Hematopoietic multipotent progenitor cell treated with erythropoietin and hydrocortisone succinate and interleukin-3 and kit ligand, for 4 days (in vitro differentiated cells): ENCODE results near the gene PRCC.
A peak's percentile ranks its signal among the peaks of the same experiment; 100 is the strongest.

Source experiments
- DNase-seq: peaks from one replicate; pipeline ENCODE4 v3.0.0-alpha.2; 2015

Gene PRCC

DNA sequence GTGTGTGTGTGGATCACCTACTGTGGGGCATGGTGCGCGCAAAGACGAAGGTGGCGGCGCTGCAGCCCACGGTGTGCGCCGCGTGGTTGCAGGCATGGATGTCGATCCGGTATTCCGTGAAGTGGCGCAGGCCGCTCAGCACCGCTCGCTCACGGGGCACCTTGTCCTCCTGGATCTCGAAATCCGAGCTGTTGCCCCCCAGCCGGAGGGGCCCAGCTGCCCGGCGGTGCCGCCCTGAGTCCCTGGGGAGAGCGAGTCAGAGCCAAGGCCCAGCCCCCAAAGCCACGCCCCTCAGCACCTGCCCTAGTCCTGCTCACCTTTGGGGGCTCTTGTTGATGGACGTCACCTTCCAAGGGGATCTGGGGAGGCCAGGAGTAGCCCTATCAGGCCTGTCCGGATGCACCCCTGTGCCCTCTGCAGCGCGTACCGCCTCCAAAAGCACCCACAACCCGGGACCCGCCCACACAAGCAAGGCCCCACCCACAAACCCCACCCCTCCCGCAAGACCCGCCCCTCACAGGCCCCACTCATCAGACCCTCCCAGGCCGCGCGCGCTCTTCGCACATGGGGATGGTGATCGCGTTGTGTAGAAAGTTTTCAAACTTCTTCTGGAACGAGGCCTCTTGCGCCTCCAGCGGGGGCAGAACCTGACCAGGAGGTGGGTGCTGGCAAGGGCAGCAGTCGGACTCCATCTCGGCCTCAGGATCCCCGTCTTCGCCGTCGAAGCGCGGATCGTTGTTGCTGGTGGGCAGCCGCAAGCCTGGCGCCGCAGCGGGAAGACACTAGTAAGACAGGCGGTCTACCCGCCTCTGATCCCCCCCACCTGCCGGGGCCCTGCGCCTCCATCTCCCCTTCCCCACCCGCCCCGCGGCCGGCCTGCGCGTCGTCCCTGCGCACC is 78.0 kb downstream of the PRCC start:
- peak; percentile 69 for DNase-seq

DNA sequence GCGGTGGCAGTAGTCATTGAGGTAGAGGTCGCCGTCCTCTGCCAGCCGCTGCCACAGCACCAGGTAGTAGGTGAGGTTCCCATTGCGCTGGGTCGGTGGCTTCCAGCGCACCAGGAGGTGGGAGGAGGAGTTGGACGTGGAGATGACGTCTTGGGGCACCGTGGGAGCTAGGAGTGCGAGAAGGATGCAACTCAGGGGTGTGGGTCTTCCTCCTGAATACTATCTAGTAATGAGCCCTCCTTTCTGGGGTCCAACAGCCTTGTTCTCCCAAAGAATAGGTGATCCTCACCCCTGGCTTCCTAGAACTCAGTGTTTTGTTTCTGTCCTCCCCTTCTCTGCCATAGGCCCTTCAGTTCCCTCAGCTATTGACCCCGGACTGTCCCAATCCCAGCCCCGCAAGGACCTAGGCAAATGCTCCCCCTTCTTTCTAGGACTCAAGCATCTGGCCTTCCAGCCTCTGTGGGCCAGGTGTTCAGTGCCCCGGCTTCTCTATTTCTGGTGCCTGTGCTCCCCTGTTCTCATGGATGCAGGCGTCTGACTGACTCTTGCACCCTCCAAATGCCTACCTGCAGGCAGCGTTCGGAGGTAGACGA is 78.7 kb downstream of the PRCC start:
- DNase-seq, result no peak

DNA sequence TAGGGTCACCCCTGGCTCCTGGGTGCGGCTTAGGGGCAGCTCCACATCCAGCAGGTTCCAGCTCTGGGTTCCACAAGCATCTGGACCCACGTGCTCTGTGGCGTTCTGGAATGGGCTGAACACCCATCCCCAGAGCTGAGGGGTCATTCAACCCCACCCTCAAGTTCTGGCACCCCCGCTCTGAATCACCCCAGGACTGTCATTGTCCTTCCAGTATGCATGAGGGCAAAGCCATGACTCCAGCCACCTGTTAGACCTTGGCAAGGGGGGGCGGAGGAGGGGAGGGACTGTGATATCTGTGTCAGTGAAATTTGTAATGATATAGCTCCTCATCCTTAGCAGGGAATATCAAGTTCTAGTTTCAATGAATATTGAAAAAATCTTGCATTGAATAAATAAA is 79.3 kb downstream of the PRCC start:
- DNase-seq, result no peak

DNA sequence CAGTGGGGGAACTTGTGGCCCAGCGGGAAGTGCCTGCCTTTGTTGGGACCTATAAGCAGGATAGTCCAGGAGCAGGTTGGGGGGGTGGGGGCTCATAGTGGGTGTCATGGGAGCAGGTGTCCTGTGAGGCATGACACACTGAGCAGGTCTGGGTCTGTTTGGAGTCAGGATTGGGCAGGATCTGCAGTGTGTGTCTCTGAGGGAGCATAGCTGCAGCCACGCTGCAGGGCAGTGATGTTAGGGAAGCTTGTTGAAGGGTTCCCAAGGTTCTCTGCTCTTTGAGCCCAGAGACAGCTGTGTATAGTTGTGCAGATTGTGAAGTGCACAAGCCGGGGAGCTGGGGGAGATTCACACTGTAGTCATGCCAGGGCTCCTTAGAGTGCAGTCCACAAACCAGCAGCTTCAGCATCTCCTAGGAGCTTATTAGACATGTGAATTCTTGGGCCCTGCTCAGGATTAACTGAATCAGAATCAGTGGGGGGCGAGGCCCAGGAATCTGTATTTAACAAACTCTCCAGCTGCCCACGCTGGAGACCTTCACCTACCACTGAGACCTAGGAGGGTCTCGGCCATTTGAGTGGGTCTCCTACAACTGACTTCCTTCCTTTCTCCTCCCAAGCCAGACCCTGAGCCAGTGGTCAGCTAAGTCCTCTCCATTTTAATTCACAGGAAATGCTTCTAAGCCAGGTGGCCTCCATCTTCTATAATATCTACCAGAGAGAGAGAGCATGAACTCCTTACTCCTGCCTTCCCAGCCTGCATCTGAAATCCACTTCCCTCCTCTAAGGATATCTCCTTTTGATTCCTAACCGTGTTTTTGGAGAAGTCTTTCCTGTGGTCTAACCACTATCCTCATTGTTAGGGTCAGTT is 80.5 kb downstream of the PRCC start:
- DNase-seq, result no peak

DNA sequence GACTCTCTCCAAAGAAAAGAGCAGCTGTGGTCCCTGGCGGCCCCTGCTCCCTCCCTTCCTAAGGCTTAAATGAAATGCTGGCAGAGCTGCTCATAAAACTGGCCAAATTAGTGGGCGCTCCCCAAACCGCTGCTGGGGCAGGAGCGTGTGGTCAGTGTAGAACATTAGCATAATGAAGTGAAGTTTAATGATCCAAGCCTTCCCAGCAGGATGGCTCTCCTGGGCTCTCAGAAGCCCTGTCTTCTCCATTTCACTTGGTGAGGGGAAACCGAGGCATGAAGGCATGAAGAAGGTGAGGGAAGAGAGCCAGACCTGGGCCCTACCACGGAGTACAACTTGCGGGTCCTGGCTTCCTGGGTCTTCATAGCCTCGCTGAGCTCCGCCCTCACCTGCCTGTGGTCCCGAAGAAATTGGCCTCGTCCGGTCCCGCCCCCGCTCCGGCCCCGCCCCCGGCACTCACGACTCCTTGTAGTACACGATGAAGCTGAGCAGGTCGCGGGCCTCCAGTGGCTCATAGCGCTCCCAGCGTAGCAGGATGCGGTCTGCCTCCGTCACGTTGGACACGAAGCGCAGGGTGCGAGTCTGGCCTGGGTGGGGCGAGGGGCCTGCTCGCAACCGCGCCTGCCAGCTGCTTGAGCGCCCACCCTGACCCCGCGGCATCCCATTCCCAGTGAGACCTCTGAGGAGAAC is 81.3 kb downstream of the PRCC start:
- DNase-seq, result peak; percentile 52

DNA sequence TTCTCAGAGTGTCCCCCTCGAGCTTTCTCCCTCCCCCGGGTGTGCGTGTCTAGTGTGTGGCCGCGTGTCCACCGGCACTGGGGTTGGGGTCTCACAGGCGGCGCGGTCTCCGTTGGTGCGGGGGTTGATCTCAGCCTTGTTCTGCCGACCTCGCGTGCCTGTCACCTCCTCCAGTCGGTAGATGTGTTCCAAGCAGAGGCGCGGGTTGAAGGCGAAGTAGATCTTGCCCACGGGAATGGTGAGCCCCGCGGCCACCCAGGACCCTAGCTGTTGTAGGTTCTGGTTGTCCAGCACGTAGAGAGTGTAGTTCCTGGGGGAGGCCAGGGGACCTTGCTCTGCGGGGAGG is 81.8 kb downstream of the PRCC start:
- DNase-seq, result no peak
